GM23248 (cell line): Measurements from ENCODE around the gene GAB2. TPM values are rescaled to one million over a fixed set of nuclear protein-coding genes. Genes with fewer than 3 reads are reported as not detected.

Experiments used
- DNase-seq: peaks from one replicate; pipeline ENCODE4 v3.0.0-alpha.2; 2015
- H2AFZ ChIP-seq: fragments of 200-600 bp; sonication (generic); 2 replicates; pipeline ENCODE4 v1.6.1; 2016; ENCODE audit warnings: antibody characterized with exemption
- H3F3A ChIP-seq: fragments of 200-600 bp; sonication (generic); 2 replicates; pipeline ENCODE4 v1.6.1; 2016; ENCODE audit warnings: mild to moderate bottlenecking, antibody characterized with exemption, mixed run types; ENCODE audit not compliant: insufficient read depth
- H3K27ac ChIP-seq: fragments of 200-600 bp; sonication (generic); 2 replicates; pipeline ENCODE4 v1.5.1; 2016; ENCODE audit warnings: mild to moderate bottlenecking
- H3K27me3 ChIP-seq: fragments of 200-600 bp; sonication (generic); replicated peaks from 2 replicates; pipeline ENCODE4 v1.6.1; 2016; ENCODE audit warnings: mild to moderate bottlenecking; ENCODE audit not compliant: insufficient read depth
- H3K36me3 ChIP-seq: fragments of 200-600 bp; sonication (generic); 2 replicates; pipeline ENCODE4 v1.6.1; 2016; ENCODE audit warnings: low read depth, mild to moderate bottlenecking
- H3K4me1 ChIP-seq: fragments of 200-600 bp; sonication (generic); 2 replicates; pipeline ENCODE4 v1.6.1; 2016; ENCODE audit warnings: mild to moderate bottlenecking; ENCODE audit not compliant: insufficient read depth
- H3K4me2 ChIP-seq: fragments of 200-600 bp; sonication (generic); one replicate; pipeline ENCODE4 v1.6.1; 2016; ENCODE audit warnings: mild to moderate bottlenecking; ENCODE audit not compliant: unreplicated experiment
- H3K4me3 ChIP-seq: fragments of 200-600 bp; sonication (generic); 2 replicates; pipeline ENCODE4 v1.5.1; 2016; ENCODE audit warnings: mild to moderate bottlenecking
- H3K79me2 ChIP-seq: fragments of 200-600 bp; sonication (generic); 2 replicates; pipeline ENCODE4 v1.6.1; 2016; ENCODE audit warnings: mild to moderate bottlenecking; ENCODE audit not compliant: insufficient read depth
- H3K9ac ChIP-seq: fragments of 200-600 bp; sonication (generic); 2 replicates; pipeline ENCODE4 v1.6.1; 2016; ENCODE audit warnings: mild to moderate bottlenecking
- H3K9me2 ChIP-seq: fragments of 200-600 bp; sonication (generic); 2 replicates; pipeline ENCODE4 v1.6.1; 2016; ENCODE audit warnings: mixed run types, mild to moderate bottlenecking, moderate library complexity; ENCODE audit not compliant: insufficient read depth
- H3K9me3 ChIP-seq: fragments of 200-600 bp; sonication (generic); one replicate; pipeline ENCODE4 v1.6.1; 2017; ENCODE audit warnings: low read depth
- H4K20me1 ChIP-seq: fragments of 200-600 bp; sonication (generic); 2 replicates; pipeline ENCODE4 v1.6.0; 2016; ENCODE audit not compliant: insufficient read depth
- EZH2 ChIP-seq: fragments of 200-600 bp; sonication (generic); IDR thresholded peaks from 2 replicates; pipeline ENCODE4 v1.6.1; 2018; ENCODE audit warnings: antibody characterized with exemption, mild to moderate bottlenecking; ENCODE audit not compliant: insufficient read depth, poor library complexity, severe bottlenecking
- EZH2phosphoT487 ChIP-seq: fragments of 200-600 bp; sonication (generic); IDR thresholded peaks from 2 replicates; pipeline ENCODE4 v1.6.1; 2018; ENCODE audit warnings: antibody characterized with exemption, moderate library complexity, mild to moderate bottlenecking, low read depth; ENCODE audit not compliant: insufficient read depth
- WGBS, 2 experiments: methylation state at CpG; one replicate each; pipeline ENCODE4 v1.1.6; 2015 to 2017; ENCODE audit warnings: low lambda C conversion rate in 2 of 2, low coverage in 1 of 2; ENCODE audit errors: missing lambda C conversion rate in 2 of 2; 5-methylcytosine and 5-hydroxymethylcytosine counted together
- in situ Hi-C: fragments of 300-500 bp; cut with MboI; formaldehyde crosslinking; loops from 2 replicates; pipeline ENCODE4 v1.15.0; 2020
- polyA plus RNA-seq: library from polyadenylated mRNA; unstranded; fragments of >200 nt; fragmentation: Nextera tagmentation; extraction: Ambion mirVana; gene quantifications from 2 replicates; pipeline ENCODE4 v1.2.1, GENCODE V29; 2016
- total RNA-seq: library from RNA; depleted of rRNA; stranded (reverse); fragments of >200 nt; shearing (Covaris generic); gene quantifications from 2 replicates; pipeline ENCODE4 v1.2.3, GENCODE V29; 2014

Gene GAB2
- total and polyA plus RNA-seq, 2 experiments from 2014 or later, result 1.8 to 12.2 TPM

- Histone ChIP-seq H3K9me2 (no peaks in the 10 kb centered on the region), H3K9ac (no peak overlapping the region), H4K20me1 (no peaks in the 10 kb centered on the region), H3K4me1 (peaks cover 21% of the 10 kb centered on the region), H3K4me3 (no peak overlapping the region), H3K27me3 (no peaks in the 10 kb centered on the region), H2AFZ (no peak overlapping the region), H3K79me2 (peaks cover 30% of the 10 kb centered on the region), H3F3A (peaks cover 23% of the 10 kb centered on the region; the same call in 1 of the 2 replicates), H3K4me2 (no peak overlapping the region), H3K36me3 (peaks cover 9% of the 10 kb centered on the region; the same call in 1 of the 2 replicates), H3K27ac (no peak overlapping the region), H3K9me3 (no peaks in the 10 kb centered on the region)
- TF ChIP-seq EZH2phosphoT487 (no peak), EZH2 (no peak)
- DNase-seq, result no peak
- in situ Hi-C loops, result no loop called here
- 90 to 92% methylated on average over 20 to 30 of the region's 31 CpGs for WGBS, 2 experiments
Observed at GRCh38 chr11:78210000-78210608, 207.5 kb downstream of the GAB2 start.

GRCh38 chr11:78209478-78209877, 208.1 kb downstream of the GAB2 start:
- WGBS, 2 experiments, result 86 to 88% methylated on average over 18 of the region's 18 CpGs

DNA sequence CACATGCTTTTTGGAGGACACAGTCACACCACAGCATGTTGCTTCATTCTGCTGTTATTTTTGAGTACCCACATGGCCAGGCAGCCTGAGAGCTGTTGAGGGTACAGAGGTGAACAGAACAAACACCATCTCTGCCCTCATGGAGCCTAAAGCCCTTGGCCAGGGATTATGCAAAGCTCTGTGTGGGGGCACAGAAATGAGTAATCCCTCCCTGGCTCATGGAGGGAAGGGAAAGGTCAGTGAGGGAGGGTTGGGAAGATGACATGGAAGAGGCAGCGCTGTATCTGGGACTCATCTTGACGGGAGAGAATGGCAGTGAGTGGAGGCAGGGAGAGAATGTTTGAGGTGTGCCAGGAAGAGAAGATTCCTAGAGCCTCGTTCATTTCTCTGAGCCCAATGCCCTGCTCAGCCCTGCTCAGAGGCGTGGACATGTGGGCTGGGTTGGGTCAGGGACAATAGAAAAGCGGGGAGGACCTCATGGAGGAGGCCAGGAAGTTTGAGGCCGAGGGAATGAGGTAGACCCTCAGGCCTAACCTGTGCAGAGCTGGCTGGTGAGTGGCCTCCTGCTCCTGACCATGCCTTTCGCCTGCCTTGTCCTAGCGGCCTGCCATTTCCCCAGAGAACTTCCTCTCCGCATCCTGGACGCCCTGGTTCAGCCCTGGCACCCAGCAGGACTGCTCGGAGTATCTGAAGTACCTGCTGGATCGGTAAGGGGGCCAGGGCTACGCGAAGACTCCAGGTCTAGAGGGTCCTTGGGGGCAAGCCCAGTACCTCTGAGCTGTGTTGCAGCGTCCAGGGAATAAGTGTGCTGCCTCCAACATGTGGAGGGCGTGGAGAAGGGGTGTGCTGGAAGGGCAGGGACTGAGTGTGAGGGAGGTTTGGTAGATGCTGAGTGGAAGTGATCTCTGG, 209.1 kb downstream of the GAB2 start:
- Histone ChIP-seq H4K20me1 (no peaks in the 10 kb centered on the region), H3K79me2 (peaks cover 26% of the 10 kb centered on the region), H3K9me3 (no peaks in the 10 kb centered on the region), H3K4me2 (no peak overlapping the region), H3K36me3 (peaks cover 5% of the 10 kb centered on the region; the same call in 1 of the 2 replicates), H3K9me2 (no peaks in the 10 kb centered on the region), H3K27me3 (no peaks in the 10 kb centered on the region), H3K4me1 (peaks cover 21% of the 10 kb centered on the region), H3F3A (peaks cover 22% of the 10 kb centered on the region; the same call in 1 of the 2 replicates), H3K9ac (no peak overlapping the region), H3K4me3 (no peak overlapping the region), H3K27ac (peak overlapping the region; percentile 3; the same call in 1 of the 2 replicates), H2AFZ (no peak overlapping the region)
- DNase-seq, result peak; percentile 73
- 83 to 86% methylated on average over 16 of the region's 16 CpGs for WGBS, 2 experiments
- in situ Hi-C loops, result no loop called here
- no peak for TF ChIP-seq EZH2phosphoT487
- TF ChIP-seq EZH2, result no peak

More at GRCh38 chr11:78209478-78209877, 208.1 kb downstream of the GAB2 start:
- Histone ChIP-seq H3K9me3 (no peaks in the 10 kb centered on the region), H3F3A (peaks cover 23% of the 10 kb centered on the region; the same call in 1 of the 2 replicates), H3K4me2 (no peak overlapping the region), H3K4me1 (peaks cover 21% of the 10 kb centered on the region), H3K36me3 (peaks cover 5% of the 10 kb centered on the region; the same call in 1 of the 2 replicates), H3K9ac (no peak overlapping the region), H4K20me1 (no peaks in the 10 kb centered on the region), H3K4me3 (no peak overlapping the region), H3K79me2 (peaks cover 30% of the 10 kb centered on the region), H3K27me3 (no peaks in the 10 kb centered on the region), H3K27ac (no peak overlapping the region), H3K9me2 (no peaks in the 10 kb centered on the region), H2AFZ (no peak overlapping the region)
- in situ Hi-C loops, result no loop called here
- TF ChIP-seq EZH2phosphoT487 (no peak), EZH2 (no peak)
- no peak for DNase-seq

GRCh38 chr11:78207532-78208256, 209.9 kb downstream of the GAB2 start:
- TF ChIP-seq EZH2 (no peak), EZH2phosphoT487 (no peak)
- Histone ChIP-seq H3K36me3 (peaks cover 5% of the 10 kb centered on the region; the same call in 1 of the 2 replicates), H3K4me1 (peaks cover 14% of the 10 kb centered on the region)

More at GRCh38 chr11:78207532-78208256, 209.9 kb downstream of the GAB2 start:
- H3F3A ChIP-seq, result peaks cover 16% of the 10 kb centered on the region; the same call in 1 of the 2 replicates
- H4K20me1 ChIP-seq, result no peaks in the 10 kb centered on the region
- H3K9me3 ChIP-seq, result no peaks in the 10 kb centered on the region
- in situ Hi-C loops, result no loop called here
- no peak for DNase-seq
- H3K9ac ChIP-seq, result no peak overlapping the region
- no peak overlapping the region for H3K4me2 ChIP-seq
- H3K9me2 ChIP-seq, result no peaks in the 10 kb centered on the region
- no peak overlapping the region for H2AFZ ChIP-seq
- no peak overlapping the region for H3K4me3 ChIP-seq
- H3K27ac ChIP-seq, result peak overlapping the region; percentile 3; the same call in 1 of the 2 replicates
- 82 to 86% methylated on average over 11 of the region's 11 CpGs for WGBS, 2 experiments
- H3K27me3 ChIP-seq, result no peaks in the 10 kb centered on the region
- peaks cover 21% of the 10 kb centered on the region for H3K79me2 ChIP-seq
